Activated naive CD4-positive, alpha-beta T cell treated with anti-CD3 and anti-CD28 coated beads for 36 hours (primary cell): ENCODE data around the gene MAMDC2. TPM values are rescaled to one million over a fixed set of nuclear protein-coding genes. Genes with fewer than 3 reads are reported as not detected.

Experiments
- CTCF ChIA-PET: fragments of 350-600 bp; sonication (Branson Sonifier 250); formaldehyde crosslinking; loops from one replicate; lab custom pipeline; 2021; ENCODE audit warnings: antibody characterized with exemption; lab: Charles Lee
- DNase-seq: peaks from one replicate; pipeline ENCODE4 v3.0.0-alpha.2; 2020
- H3K27ac Mint-ChIP-seq: one replicate; pipeline ENCODE4 v1.8.0; 2021; ENCODE audit warnings: mild to moderate bottlenecking, mixed read lengths
- H3K27me3 Mint-ChIP-seq: one replicate; pipeline ENCODE4 v1.8.0; 2021; ENCODE audit warnings: low read depth, mixed read lengths
- H3K36me3 Mint-ChIP-seq: one replicate; pipeline ENCODE4 v1.8.0; 2021; ENCODE audit warnings: low read depth, mixed read lengths
- H3K4me1 Mint-ChIP-seq: one replicate; pipeline ENCODE4 v1.8.0; 2021; ENCODE audit warnings: low read depth, mixed read lengths
- H3K4me3 Mint-ChIP-seq: one replicate; pipeline ENCODE4 v1.8.0; 2021; ENCODE audit warnings: mild to moderate bottlenecking, moderate library complexity, mixed read lengths
- H3K9me3 Mint-ChIP-seq: one replicate; pipeline ENCODE4 v1.8.0; 2021; ENCODE audit warnings: mixed read lengths
- intact Hi-C: fragments of 100-400 bp; cut with micrococcal nuclease; formaldehyde crosslinking; loops from one replicate; pipeline ENCODE4 v1.15.1; 2023
- total RNA-seq, 2 experiments: library from RNA; stranded (reverse); gene quantifications; one replicate each; pipeline ENCODE4 v1.2.3, GENCODE V29; 2021

The MAMDC2 gene
- total RNA-seq, 2 experiments from 2014 or later = not detected

DNA sequence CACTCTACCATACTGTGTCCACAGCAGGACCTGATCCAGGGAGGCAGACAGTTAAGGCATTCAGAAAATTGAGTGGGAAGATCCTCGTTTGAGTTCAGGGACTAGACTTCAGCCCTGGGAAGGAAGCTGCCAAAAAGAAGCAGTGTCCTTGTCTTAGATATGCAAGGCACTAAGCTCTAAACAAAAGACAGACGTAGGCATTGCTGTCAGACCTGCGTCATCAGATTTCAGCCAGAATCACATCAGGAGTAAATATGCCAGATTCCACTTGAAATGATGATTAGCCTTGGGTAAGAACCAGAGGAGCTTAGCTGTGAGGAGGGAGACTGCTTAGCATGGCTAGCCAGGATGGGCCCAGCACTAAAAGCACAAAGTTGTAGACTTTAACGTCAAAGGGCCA is 56.7 kb downstream of the MAMDC2 start:
- CTCF ChIA-PET = interaction anchor here (0.5 to 1.5 kb wide), 2 partner anchors 11 to 262 kb away, joined by 3 to 5 read pairs; no protein-coding TSS in a partner anchor
- H3K27me3 Mint-ChIP-seq = peaks cover 5% of the 10 kb centered on the region
- DNase-seq = no peak
- no peaks in the 10 kb centered on the region for H3K36me3 Mint-ChIP-seq
- intact Hi-C loops = no loop called here
- H3K4me3 Mint-ChIP-seq = no peak overlapping the region
- H3K4me1 Mint-ChIP-seq = no peaks in the 10 kb centered on the region
- no peaks in the 10 kb centered on the region for H3K9me3 Mint-ChIP-seq
- H3K27ac Mint-ChIP-seq = no peak overlapping the region

DNA sequence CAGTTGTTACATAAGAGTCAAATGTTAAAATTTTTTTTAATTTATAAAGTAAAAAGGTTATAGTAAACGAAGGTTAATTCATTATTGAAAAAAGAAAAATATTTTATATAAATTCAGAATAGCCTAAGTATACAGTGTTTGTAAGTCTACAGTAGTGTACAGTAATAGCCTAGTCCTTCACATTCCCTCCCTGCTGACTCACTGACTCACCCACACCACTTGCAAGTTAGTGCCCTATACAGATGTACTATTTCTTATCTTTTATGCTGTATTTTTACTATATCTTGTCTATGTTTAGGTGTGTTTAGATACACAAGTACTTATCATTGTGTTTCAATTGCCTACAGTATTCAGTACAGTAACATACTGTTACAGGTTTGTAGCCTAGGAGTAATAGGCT is 57.6 kb downstream of the MAMDC2 start:
- Mint-ChIP-seq H3K27ac (no peak overlapping the region), H3K9me3 (no peaks in the 10 kb centered on the region), H3K4me3 (no peak overlapping the region), H3K36me3 (no peaks in the 10 kb centered on the region), H3K27me3 (peaks cover 5% of the 10 kb centered on the region), H3K4me1 (no peaks in the 10 kb centered on the region)
- no peak for DNase-seq
- intact Hi-C loops = no loop called here
- CTCF ChIA-PET = no interaction called here

DNA sequence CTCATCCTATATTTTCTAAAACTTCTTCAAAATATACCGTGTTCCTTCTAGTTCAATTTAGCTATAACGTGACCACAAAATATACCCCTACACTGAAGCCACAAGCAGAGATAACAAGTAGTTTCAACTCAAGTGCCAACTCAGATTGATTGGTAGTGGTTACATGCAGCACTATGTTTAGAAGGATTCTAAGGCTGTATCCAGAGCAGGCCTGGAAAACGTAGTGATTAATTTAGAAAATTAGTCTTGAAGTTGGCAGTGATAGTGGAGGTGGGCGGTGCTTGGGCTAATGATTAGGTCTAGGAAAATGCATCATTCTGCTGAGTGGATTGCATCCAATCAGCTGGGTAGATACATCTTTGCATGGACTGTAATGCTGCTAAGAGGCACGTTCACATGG is 61.5 kb downstream of the MAMDC2 start:
- H3K27ac Mint-ChIP-seq = no peak overlapping the region
- intact Hi-C loops = no loop called here
- H3K27me3 Mint-ChIP-seq = no peaks in the 10 kb centered on the region
- H3K9me3 Mint-ChIP-seq = no peaks in the 10 kb centered on the region
- no peaks in the 10 kb centered on the region for H3K36me3 Mint-ChIP-seq
- H3K4me1 Mint-ChIP-seq = peaks cover under 1% of the 10 kb centered on the region
- DNase-seq = no peak
- no peak overlapping the region for H3K4me3 Mint-ChIP-seq
- CTCF ChIA-PET = interaction anchor here (0.8 kb wide), 1 partner anchor 8 kb away, joined by 3 read pairs; no protein-coding TSS in a partner anchor

DNA sequence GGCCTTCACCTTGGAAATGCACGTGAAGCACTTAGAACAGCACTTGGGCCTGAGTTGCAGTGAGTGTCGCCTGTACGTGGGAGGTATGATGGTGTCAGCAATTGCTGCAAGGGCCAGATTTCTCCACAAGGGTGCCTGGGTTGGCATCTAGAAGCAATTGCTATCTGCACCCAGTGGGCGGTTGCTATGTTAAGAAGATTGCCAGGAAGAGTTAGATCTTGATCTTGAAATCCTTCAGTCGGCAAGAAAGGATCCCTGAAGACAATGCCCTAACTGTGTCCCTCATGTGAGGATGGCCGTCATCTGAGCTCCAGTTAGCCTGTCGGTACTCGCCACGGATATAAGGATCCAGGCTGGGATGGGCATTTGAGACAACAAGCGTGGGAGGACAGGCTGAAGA is 62.9 kb downstream of the MAMDC2 start:
- peaks cover 9% of the 10 kb centered on the region for H3K4me1 Mint-ChIP-seq
- CTCF ChIA-PET = no interaction called here
- H3K4me3 Mint-ChIP-seq = no peak overlapping the region
- DNase-seq = no peak
- intact Hi-C loops = no loop called here
- no peaks in the 10 kb centered on the region for H3K36me3 Mint-ChIP-seq
- H3K9me3 Mint-ChIP-seq = no peaks in the 10 kb centered on the region
- H3K27ac Mint-ChIP-seq = no peak overlapping the region
- no peaks in the 10 kb centered on the region for H3K27me3 Mint-ChIP-seq

DNA sequence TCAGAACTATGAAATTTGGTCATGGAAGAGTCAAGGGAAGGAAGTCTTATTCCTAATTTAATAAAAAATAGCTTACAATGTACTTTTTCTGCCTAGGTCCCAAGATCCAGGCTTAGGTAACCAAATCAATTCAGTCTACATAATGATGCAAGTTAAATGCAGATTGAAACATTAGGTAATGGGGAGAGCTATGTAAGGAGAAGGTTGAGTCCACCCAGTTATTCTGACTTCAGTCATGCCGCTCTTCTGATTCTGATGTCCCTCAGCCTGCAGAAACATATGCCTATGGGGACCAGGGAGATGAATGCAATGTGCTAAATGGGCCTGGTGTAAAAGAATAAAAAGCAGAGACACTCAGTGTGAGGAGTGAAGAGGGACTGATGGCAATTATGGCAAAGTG is 63.9 kb downstream of the MAMDC2 start:
- intact Hi-C loops = no loop called here
- no peak for DNase-seq
- Mint-ChIP-seq H3K27ac (no peak overlapping the region), H3K9me3 (no peaks in the 10 kb centered on the region), H3K36me3 (no peaks in the 10 kb centered on the region), H3K27me3 (peaks cover 3% of the 10 kb centered on the region), H3K4me3 (no peak overlapping the region), H3K4me1 (peaks cover 9% of the 10 kb centered on the region)
- CTCF ChIA-PET = no interaction called here

DNA sequence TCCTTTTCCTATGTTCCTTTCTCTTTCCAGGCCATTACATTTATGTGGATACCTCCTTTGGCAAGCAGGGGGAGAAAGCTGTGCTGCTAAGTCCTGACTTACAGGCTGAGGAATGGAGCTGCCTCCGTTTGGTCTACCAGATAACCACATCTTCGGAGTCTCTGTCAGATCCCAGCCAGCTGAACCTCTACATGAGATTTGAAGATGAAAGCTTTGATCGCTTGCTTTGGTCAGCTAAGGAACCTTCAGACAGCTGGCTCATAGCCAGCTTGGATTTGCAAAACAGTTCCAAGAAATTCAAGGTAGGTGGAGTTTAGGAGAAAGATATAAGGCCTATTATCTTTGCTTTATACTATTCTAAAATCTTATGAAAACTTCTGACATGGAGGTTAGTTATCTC is 64.5 kb downstream of the MAMDC2 start:
- CTCF ChIA-PET = interaction anchor here (1.2 to 5.6 kb wide), 3 partner anchors 13 to 494 kb away, joined by 4 to 44 read pairs (median 4); no protein-coding TSS in a partner anchor
- no peak overlapping the region for H3K4me3 Mint-ChIP-seq
- no peak overlapping the region for H3K27ac Mint-ChIP-seq
- no peaks in the 10 kb centered on the region for H3K9me3 Mint-ChIP-seq
- peaks cover 9% of the 10 kb centered on the region for H3K4me1 Mint-ChIP-seq
- H3K36me3 Mint-ChIP-seq = no peaks in the 10 kb centered on the region
- DNase-seq = no peak
- H3K27me3 Mint-ChIP-seq = peaks cover 3% of the 10 kb centered on the region
- intact Hi-C loops = no loop called here

DNA sequence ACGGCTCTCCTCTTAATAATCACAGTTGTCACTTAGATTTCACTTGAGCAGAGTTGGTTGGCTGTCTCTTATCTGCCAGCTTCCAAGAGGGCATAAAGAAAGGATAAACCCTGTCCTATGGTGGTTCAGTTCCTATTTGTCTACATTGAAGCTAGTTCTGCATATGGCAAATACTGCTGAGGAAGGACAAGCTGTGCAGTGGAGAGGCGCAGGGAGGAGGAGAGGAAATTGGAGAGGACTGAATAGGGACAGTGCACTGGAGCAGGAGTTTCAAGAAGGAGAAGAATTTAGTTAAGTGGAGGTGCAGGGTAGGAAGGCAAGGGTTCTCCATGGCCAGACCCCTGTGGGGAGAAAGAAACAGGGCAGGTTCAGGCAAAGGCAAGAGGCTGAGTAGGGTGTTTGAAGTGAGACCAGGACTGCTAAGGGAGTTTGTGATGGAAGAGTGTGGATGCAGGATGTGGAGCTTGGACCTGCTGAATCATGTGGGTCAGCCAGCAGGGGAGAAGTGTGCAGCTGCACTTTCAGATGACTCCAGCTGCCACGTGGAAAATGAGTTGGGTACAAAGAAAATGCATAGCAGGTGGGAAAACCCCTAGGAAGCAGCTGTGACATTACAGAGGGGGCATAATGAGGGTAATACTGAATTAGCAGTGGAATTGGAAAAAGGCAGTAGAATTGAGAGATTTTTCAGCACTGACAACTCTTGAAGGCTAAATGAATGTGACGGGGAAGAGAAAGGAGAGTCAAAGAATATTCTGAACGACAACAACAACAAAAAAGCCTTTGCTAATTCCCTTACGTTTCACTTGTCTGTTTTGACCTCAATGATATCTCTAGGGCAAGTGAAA is 66.8 kb downstream of the MAMDC2 start:
- CTCF ChIA-PET = interaction anchor here (0.5 to 6.1 kb wide), 39 partner anchors 10 to 711 kb away, joined by 3 to 78 read pairs (median 4); no protein-coding TSS in a partner anchor
- intact Hi-C loops = loop anchor here (1.0 to 10.0 kb wide), 4 partner anchors 138 to 688 kb away; no protein-coding TSS in a partner anchor
- Mint-ChIP-seq H3K4me3 (peak overlapping the region; percentile 22), H3K36me3 (no peaks in the 10 kb centered on the region), H3K4me1 (peaks cover 9% of the 10 kb centered on the region), H3K9me3 (no peaks in the 10 kb centered on the region), H3K27me3 (peaks cover 3% of the 10 kb centered on the region), H3K27ac (no peak overlapping the region)
- peak; percentile 13 for DNase-seq

DNA sequence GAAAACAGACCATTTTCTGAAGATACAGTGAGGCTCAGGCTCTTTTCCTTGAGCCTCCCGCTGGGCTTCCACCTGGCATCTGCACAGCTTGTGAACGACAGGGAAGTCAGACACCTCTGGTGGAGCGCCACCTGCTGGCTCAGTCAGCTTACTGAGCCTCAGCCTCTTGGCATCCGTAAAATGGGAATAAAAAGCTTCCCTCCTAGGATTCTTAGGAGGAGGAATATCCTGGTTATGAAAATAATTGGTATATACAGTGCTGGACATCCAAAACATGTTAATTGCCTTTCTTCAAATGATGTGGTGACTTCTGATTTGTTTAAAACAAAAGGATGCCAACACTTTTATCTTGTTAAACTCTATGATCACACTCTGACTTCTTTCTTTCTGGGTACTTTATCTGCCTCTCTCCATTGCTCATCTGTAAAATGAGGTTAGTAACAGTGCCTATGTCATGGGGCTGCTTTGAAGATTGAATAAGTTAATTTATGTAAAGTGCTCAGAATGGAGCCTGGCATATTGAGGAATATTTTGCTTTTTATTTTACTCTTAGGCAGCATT is 67.5 kb downstream of the MAMDC2 start:
- Mint-ChIP-seq H3K27ac (no peak overlapping the region), H3K36me3 (no peaks in the 10 kb centered on the region), H3K4me1 (peaks cover 9% of the 10 kb centered on the region), H3K9me3 (no peaks in the 10 kb centered on the region), H3K27me3 (peaks cover 3% of the 10 kb centered on the region), H3K4me3 (peak overlapping the region; percentile 22)
- DNase-seq = peak; percentile 76
- intact Hi-C loops = loop anchor here (1.0 to 10.0 kb wide), 4 partner anchors 139 to 688 kb away; no protein-coding TSS in a partner anchor
- CTCF ChIA-PET = interaction anchor here (0.5 to 6.1 kb wide), 48 partner anchors 10 to 711 kb away, joined by 3 to 78 read pairs (median 3); no protein-coding TSS in a partner anchor

DNA sequence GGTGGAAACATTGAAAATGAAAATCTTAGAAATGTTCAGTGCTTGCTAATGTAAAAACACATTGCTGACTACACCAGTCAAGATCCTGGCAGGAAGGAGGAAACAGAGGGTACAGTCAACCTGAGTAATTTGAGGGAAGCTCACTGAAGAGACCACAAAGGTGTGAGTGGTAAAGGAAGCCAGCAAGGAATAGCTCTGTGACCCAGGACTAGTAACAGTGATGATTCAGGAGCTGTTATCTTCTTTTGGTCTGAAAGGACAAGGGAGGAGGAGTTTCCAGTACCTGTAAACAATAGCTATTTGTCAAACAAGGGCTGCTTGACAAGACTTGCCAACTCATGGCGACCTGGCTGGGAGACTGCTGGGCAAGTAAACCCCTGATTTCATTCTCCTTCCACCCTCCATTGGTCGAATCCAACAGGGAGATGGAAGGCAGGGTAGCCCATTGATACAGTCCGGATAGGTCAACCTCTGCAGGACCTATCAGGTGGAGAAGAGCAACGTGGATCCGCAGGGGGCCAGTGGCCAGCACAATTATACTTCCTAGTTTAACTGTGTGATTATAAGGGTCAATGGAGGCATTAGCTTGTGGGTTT is 68.1 kb downstream of the MAMDC2 start:
- Mint-ChIP-seq H3K36me3 (no peaks in the 10 kb centered on the region), H3K9me3 (no peaks in the 10 kb centered on the region), H3K4me1 (peaks cover 9% of the 10 kb centered on the region), H3K4me3 (no peak overlapping the region), H3K27me3 (peaks cover 3% of the 10 kb centered on the region), H3K27ac (no peak overlapping the region)
- CTCF ChIA-PET = interaction anchor here (0.6 to 6.1 kb wide), 38 partner anchors 9 to 690 kb away, joined by 3 to 78 read pairs (median 4); no protein-coding TSS in a partner anchor
- no peak for DNase-seq
- intact Hi-C loops = loop anchor here (1.0 to 10.0 kb wide), 4 partner anchors 139 to 689 kb away; no protein-coding TSS in a partner anchor

DNA sequence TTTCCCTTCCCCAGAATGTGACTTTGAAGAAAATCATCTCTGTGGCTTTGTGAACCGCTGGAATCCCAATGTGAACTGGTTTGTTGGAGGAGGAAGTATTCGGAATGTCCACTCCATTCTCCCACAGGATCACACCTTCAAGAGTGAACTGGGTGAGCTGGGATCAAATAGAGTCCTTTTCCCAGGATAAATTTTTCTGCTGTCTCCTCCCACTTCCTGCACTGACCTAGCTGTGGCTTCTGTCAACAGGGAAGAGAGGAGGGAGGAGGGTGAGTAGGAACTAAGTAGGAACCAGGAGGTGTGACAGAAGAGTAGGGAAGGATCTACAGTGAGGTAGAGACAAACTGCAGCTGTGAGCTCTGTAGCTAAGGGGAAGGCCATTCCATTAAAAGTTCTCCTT is 69.3 kb downstream of the MAMDC2 start:
- Mint-ChIP-seq H3K36me3 (no peaks in the 10 kb centered on the region), H3K27ac (no peak overlapping the region), H3K9me3 (no peaks in the 10 kb centered on the region), H3K27me3 (peaks cover 3% of the 10 kb centered on the region), H3K4me3 (no peak overlapping the region), H3K4me1 (peaks cover 9% of the 10 kb centered on the region)
- DNase-seq = no peak
- CTCF ChIA-PET = interaction anchor here (0.6 to 6.1 kb wide), 18 partner anchors 8 to 691 kb away, joined by 3 to 78 read pairs (median 4); no protein-coding TSS in a partner anchor
- intact Hi-C loops = loop anchor here (10.0 kb wide), 1 partner anchor 382 kb away; no protein-coding TSS in a partner anchor

DNA sequence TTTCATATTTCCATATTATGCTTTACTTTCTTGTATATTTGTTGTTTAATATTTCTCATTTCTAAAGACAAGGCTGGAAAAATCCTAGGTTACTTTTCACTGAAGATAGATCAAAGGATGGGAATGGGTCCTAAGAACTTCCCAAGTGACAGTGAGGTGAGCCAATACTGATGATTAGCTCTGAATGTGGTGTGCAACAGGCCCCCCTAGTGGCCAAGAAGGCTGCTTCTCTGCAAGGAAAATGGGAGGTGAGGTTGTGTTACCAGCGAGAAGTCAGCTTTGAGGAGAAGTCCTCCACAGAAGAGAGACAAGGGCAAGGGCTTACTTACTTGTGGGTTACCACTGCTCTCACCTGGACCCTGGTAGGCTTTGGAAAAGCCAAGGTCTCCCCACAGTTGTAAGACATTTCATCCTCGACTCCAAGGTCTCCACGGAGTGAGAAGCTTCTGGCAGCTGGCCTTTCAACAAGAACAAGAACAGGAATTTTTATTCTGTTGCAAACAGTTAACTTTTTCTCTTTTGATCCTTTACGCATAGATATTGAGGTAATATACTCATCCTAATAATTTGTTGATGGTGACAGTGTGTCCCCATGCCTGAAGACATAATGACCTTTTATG is 69.9 kb downstream of the MAMDC2 start:
- no peak overlapping the region for H3K27ac Mint-ChIP-seq
- no peaks in the 10 kb centered on the region for H3K36me3 Mint-ChIP-seq
- H3K4me3 Mint-ChIP-seq = no peak overlapping the region
- peaks cover 3% of the 10 kb centered on the region for H3K27me3 Mint-ChIP-seq
- CTCF ChIA-PET = interaction anchor here (0.7 to 6.1 kb wide), 17 partner anchors 7 to 692 kb away, joined by 3 to 78 read pairs (median 3); no protein-coding TSS in a partner anchor
- intact Hi-C loops = loop anchor here (10.0 kb wide), 1 partner anchor 381 kb away; no protein-coding TSS in a partner anchor
- peaks cover 9% of the 10 kb centered on the region for H3K4me1 Mint-ChIP-seq
- peak; percentile 50 for DNase-seq
- H3K9me3 Mint-ChIP-seq = no peaks in the 10 kb centered on the region
